Stimulated activated CD4-positive, alpha-beta T cell treated with anti-CD3 and anti-CD28 coated beads, Interleukin-4, amount 100 ng/mL, for 1 hour (primary cell): ENCODE results near the gene ZNF804B.
"Not testable (repeated sequence)": the region's sequence is repeated elsewhere in the genome, so short reads cannot be mapped to it uniquely, and the experiment has no call there.

Experiments
- DNase-seq: peaks from one replicate; pipeline ENCODE4 v3.0.0-alpha.2; 2020

Gene ZNF804B

GRCh38 chr7:89103564-89103963 is 344.1 kb downstream of the ZNF804B start:
- DNase-seq, result no peak

GRCh38 chr7:89104748-89105685 is 345.5 kb downstream of the ZNF804B start:
- DNase-seq, result no peak

- DNase-seq, result no peak
Measured at GRCh38 chr7:89123871-89124270, 364.4 kb downstream of the ZNF804B start.

- DNase-seq, result no peak
Measured at GRCh38 chr7:89129600-89130375, 370.3 kb downstream of the ZNF804B start.

GRCh38 chr7:89133357-89133756 is 373.9 kb downstream of the ZNF804B start:
- DNase-seq, result no peak

- DNase-seq, result no peak
Measured at GRCh38 chr7:89133819-89134218, 374.3 kb downstream of the ZNF804B start.

GRCh38 chr7:89145801-89146200 is 386.3 kb downstream of the ZNF804B start:
- no peak for DNase-seq

- DNase-seq, result no peak
Measured at GRCh38 chr7:89160107-89160506, 400.6 kb downstream of the ZNF804B start.

- no peak for DNase-seq
Measured at GRCh38 chr7:89165421-89165820, 405.9 kb downstream of the ZNF804B start.

- no peak for DNase-seq
Measured at GRCh38 chr7:89170628-89171027, 411.1 kb downstream of the ZNF804B start.

- no peak for DNase-seq
Measured at GRCh38 chr7:89182116-89182515, 422.6 kb downstream of the ZNF804B start.

- no peak for DNase-seq
Measured at GRCh38 chr7:89183712-89184111, 424.2 kb downstream of the ZNF804B start.

- DNase-seq, result no peak
Measured at GRCh38 chr7:89200758-89201157, 441.3 kb downstream of the ZNF804B start.

GRCh38 chr7:89223900-89224395 is 464.4 kb downstream of the ZNF804B start:
- DNase-seq, result no peak

- DNase-seq, result not testable (repeated sequence)
Measured at GRCh38 chr7:89228688-89229171, 469.2 kb downstream of the ZNF804B start.

- no peak for DNase-seq
Measured at GRCh38 chr7:89238156-89238555, 478.7 kb downstream of the ZNF804B start.

GRCh38 chr7:89246196-89246595 is 486.7 kb downstream of the ZNF804B start:
- no peak for DNase-seq

GRCh38 chr7:89247207-89247606 is 487.7 kb downstream of the ZNF804B start:
- no peak for DNase-seq

- no peak for DNase-seq
Measured at GRCh38 chr7:89259085-89259484, 499.6 kb downstream of the ZNF804B start.

- no peak for DNase-seq
Measured at GRCh38 chr7:89264126-89264525, 504.6 kb downstream of the ZNF804B start.

- DNase-seq, result no peak
Measured at GRCh38 chr7:89265631-89266030, 506.1 kb downstream of the ZNF804B start.

GRCh38 chr7:89283302-89283701 is 523.8 kb downstream of the ZNF804B start:
- no peak for DNase-seq

GRCh38 chr7:89308535-89308934 is 549.0 kb downstream of the ZNF804B start:
- DNase-seq, result no peak

- DNase-seq, result no peak
Measured at GRCh38 chr7:89311886-89312285, 552.4 kb downstream of the ZNF804B start.
